ENCODE measurements around the gene PRR36.
"Not testable (repeated sequence)": the region's sequence is repeated elsewhere in the genome, so short reads cannot be mapped to it uniquely, and the experiment has no call there.

The PRR36 gene

GRCh38 chr19:7874076-7874896 is at the start of gene PRR36:
Gene PRR36, minus strand, starts transcription at chr19:7874390. Its CDS starts 701 bp downstream, at chr19:7873689.
- DNase-seq (ENCODE audit: low spot score), result no peak

GRCh38 chr19:7923295-7924191 is 49.4 kb upstream of the PRR36 start:
- no peak for DNase-seq (ENCODE audit: low spot score)

GRCh38 chr19:7922836-7923195 is 48.6 kb upstream of the PRR36 start:
- DNase-seq (ENCODE audit: low spot score), result no peak

- DNase-seq (ENCODE audit: low spot score), result no peak
Observed at GRCh38 chr19:7921967-7922835, 48.0 kb upstream of the PRR36 start.

- DNase-seq (ENCODE audit: low spot score), result no peak
Observed at GRCh38 chr19:7921302-7921966, 47.2 kb upstream of the PRR36 start.

- peak; percentile 98 for DNase-seq (ENCODE audit: low spot score)
Observed at GRCh38 chr19:7920519-7921301, 46.5 kb upstream of the PRR36 start.

- peak; percentile 93 for DNase-seq (ENCODE audit: low spot score)
Observed at GRCh38 chr19:7919610-7920518, 45.7 kb upstream of the PRR36 start, which contains the start of gene SNAPC2. Gene SNAPC2, plus strand, starts transcription at chr19:7920338. Its CDS starts 29 bp downstream, at chr19:7920367.

GRCh38 chr19:7918615-7919421 is 44.6 kb upstream of the PRR36 start:
- DNase-seq (ENCODE audit: low spot score), result no peak

GRCh38 chr19:7918062-7918614 is 43.9 kb upstream of the PRR36 start:
- DNase-seq (ENCODE audit: low spot score), result not testable (repeated sequence)

GRCh38 chr19:7917267-7918061 is 43.3 kb upstream of the PRR36 start:
- DNase-seq (ENCODE audit: low spot score), result peak; percentile 79

GRCh38 chr19:7916955-7917266 is 42.7 kb upstream of the PRR36 start:
- no peak for DNase-seq (ENCODE audit: low spot score)

GRCh38 chr19:7916103-7916954 is 42.1 kb upstream of the PRR36 start:
- DNase-seq (ENCODE audit: low spot score), result peak; percentile 56

- DNase-seq (ENCODE audit: low spot score), result no peak
Observed at GRCh38 chr19:7915250-7916102, 41.3 kb upstream of the PRR36 start.

GRCh38 chr19:7914598-7915045 is 40.4 kb upstream of the PRR36 start, which contains the start of gene TGFBR3L:
Gene TGFBR3L, plus strand, starts transcription at chr19:7914830.
- no peak for DNase-seq (ENCODE audit: low spot score)

GRCh38 chr19:7914099-7914498 is 39.9 kb upstream of the PRR36 start:
- DNase-seq (ENCODE audit: low spot score), result no peak

- no peak for DNase-seq (ENCODE audit: low spot score)
Observed at GRCh38 chr19:7913652-7914051, 39.5 kb upstream of the PRR36 start.
